ENCODE data around the gene RTP4.

DNA sequence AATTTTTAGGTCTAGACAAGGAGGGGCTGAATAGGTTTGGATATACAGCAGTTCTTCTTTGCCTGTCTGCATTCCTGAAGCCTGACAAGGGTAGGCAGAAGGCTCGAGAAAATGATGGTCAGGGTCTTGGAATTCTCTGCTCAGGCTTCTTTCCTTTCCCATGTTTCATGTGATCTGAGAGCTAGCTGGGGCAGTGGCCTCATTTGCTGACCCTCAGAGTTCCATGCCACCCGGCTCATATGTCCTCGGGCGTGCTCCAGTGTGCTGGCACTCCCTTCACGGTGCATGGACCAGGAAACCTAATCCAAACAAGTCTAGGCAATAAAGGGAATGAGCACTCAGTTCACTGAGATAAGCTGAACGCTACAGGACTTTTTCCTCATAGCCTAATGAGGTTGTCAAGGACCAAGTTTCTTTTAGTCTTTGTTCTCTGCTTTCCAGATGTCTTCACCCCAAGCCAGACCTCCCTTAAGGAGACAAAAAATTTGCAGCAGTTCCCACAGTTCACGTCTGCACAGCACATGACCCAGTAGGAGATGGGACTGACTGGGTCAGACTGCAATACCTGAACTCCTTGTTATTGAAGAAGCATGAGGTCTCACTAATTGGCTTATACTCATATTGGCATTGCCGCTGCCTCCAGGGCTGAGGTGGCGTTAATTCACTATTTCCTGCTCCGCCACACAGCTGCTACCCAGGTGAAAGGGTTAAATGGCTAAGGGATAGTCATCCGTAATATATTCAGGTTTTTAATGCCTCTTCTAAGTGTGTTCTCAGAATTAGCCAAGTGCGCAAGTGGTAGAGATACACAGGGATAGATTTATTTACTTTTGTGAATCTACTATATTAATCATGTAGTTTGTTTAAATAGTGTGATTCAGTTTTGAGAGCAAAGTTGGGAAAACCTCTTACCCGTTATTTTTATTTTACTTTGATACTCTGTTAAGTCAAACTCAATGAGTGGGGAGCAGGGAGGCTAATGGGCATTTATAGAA is 15.3 kb upstream of the RTP4 start:
- TF ChIP-seq, protein P1, sequence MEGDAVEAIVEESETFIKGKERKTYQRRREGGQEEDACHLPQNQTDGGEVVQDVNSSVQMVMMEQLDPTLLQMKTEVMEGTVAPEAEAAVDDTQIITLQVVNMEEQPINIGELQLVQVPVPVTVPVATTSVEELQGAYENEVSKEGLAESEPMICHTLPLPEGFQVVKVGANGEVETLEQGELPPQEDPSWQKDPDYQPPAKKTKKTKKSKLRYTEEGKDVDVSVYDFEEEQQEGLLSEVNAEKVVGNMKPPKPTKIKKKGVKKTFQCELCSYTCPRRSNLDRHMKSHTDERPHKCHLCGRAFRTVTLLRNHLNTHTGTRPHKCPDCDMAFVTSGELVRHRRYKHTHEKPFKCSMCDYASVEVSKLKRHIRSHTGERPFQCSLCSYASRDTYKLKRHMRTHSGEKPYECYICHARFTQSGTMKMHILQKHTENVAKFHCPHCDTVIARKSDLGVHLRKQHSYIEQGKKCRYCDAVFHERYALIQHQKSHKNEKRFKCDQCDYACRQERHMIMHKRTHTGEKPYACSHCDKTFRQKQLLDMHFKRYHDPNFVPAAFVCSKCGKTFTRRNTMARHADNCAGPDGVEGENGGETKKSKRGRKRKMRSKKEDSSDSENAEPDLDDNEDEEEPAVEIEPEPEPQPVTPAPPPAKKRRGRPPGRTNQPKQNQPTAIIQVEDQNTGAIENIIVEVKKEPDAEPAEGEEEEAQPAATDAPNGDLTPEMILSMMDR (IDR thresholded peaks at IDR 0.05), result no peak
- TF ChIP-seq ZSCAN20 (CRISPR knock-in tag; IDR thresholded peaks at IDR 0.05) (no peak), PHF8 (IDR thresholded peaks at IDR 0.05; ENCODE audit: borderline replicate concordance, low read depth) (no peak), SREBF2 (IDR thresholded peaks at IDR 0.05) (no peak), POLR2A (IDR thresholded peaks at IDR 0.05; ENCODE audit: low read length) (no peak), BHLHE40 (IDR thresholded peaks at IDR 0.05; ENCODE audit: low read depth, low read length) (no peak), HDAC2 (IDR thresholded peaks at IDR 0.05) (no peak), MAFK (IDR thresholded peaks at IDR 0.05; ENCODE audit: partially characterized antibody) (no peak), RNF2 (IDR thresholded peaks at IDR 0.05; ENCODE audit: borderline replicate concordance, low read depth) (no peak), EP300 (IDR thresholded peaks at IDR 0.05) (no peak)

Measured in A549 (cell line).